GM21528 (cell line): Measurements from ENCODE around the gene IQCN.

Experiments used
- ATAC-seq: cut with Tn5 transposase; IDR thresholded peaks from one replicate; pipeline ENCODE4 v1.9.1; 2021; ENCODE audit warnings: mild to moderate bottlenecking, moderate library complexity; ENCODE audit not compliant: unreplicated experiment, low FRiP score

The IQCN gene

DNA sequence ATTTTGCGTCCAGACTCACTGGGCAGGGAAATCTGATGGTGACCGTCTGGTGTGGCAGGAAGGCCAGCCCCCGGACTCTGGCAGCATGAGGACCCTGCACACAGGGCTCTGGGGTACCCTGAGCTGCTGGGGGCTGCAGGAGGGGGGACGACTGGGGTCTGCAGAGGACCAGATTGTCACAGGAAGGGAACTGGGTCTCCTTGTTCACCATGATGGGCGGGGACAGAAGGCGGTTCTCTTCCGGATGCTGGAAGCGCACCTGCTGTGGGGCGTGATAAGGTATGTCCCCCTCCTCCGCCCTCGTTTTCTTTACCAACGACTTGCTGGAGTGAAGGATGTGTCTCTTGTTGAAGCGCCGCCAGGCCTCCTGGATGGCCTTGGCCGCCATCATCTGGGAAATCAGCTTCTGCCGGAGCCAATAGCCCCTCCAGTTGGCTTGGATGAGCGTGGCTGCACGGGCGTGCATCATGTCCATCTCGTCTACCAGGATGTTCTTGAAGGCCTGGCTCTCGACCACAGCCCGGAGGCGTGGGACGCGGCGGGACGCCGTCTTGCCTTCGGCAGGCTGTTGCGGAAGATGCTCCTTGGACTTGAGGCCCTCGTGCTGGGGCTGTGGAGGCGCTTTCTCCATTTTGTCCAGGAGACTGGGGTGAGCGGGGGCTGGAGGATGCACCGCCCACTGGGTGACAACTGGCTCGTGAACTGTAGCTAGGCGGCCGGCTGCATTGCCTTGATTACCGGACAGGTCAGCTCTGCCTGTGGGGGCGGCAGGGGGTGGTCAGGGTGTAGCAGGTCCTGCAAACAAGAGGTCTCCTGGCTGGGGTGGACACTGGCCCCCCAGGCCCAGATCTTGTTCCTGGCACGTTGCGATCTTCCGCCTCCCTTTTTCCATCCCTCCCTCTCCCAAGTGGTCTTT is 7.2 kb downstream of the IQCN start:
- no peak for ATAC-seq

DNA sequence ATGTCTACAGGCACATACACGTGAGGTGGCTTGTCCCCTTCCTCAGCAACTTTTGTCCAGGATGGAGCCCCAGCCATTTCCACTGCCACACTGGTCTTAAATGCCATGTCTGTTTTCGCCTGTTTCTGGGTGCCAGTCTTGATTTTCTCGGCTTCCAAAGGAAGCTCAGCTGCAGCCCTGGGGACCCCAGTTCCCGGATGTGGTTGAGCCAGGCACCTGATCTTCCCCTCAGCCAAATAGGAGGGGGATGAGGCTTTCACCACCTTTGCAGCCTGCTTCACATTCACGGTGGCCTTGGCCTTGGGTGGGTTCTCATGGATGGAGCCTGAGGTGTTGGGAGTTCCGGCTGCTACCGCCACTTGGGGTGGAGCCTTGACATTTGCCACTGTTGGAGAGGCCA is 8.7 kb downstream of the IQCN start:
- no peak for ATAC-seq

DNA sequence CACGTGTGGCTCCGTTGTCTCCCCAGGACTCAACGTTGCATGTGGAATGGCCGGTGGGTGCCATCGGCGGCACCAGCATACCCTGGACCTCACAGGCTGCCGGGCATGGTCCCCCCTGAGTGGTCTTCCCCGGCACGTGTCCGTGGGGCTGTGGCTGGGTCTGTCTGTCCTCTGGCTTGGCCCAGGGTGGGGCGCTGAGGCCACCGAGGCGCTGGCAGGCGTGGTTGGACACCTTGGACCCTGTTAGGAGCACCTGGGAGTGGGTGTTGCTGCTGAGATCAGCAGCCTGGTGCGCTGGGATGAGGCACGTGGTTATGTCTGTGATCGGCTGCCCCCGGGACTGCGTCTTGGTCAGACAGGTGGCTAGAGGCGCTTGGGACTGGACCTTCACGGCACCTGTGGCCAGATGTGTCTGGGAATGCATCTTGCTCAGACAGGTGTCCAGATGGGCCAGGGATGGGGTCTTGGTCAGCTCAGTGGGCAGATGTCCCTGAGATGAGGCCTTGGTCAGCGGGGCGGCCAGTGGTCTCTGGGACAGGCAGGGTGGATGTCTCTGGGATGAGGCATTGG is 9.2 kb downstream of the IQCN start:
- ATAC-seq: no peak

DNA sequence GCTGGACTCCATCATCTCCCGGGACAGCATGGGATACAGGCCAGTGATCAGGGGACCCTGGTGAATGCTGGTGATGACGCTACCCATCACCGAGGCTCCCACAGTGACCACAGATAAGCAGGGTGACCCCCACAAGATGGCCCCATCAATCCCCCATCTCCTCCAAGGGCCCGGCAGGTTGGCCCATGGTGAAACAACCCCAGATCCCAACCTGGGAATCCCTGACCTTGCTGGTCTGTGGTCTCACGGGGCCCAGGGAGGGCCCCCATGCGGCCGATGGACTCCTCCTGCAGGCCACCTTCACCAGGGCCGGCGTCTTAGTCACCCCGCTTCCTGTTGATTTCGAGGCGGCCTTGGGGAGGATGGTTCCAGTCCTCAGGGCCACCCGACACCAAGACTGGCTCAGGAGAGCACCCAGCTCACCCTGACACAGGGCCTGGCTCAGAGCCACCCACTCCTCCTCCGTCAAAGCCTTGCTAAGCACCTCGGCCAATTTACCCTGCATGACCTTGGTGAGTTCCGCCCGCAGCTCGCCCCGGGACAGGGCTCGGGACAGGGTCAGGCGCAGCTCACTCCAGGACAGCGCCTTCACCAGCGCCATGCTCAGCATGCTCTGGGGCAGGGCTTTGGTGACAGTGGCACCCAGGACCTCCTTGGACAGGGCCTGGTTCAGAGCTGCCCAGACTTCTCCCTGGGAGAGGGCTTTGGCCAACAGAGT is 10.0 kb downstream of the IQCN start:
- ATAC-seq: no peak

DNA sequence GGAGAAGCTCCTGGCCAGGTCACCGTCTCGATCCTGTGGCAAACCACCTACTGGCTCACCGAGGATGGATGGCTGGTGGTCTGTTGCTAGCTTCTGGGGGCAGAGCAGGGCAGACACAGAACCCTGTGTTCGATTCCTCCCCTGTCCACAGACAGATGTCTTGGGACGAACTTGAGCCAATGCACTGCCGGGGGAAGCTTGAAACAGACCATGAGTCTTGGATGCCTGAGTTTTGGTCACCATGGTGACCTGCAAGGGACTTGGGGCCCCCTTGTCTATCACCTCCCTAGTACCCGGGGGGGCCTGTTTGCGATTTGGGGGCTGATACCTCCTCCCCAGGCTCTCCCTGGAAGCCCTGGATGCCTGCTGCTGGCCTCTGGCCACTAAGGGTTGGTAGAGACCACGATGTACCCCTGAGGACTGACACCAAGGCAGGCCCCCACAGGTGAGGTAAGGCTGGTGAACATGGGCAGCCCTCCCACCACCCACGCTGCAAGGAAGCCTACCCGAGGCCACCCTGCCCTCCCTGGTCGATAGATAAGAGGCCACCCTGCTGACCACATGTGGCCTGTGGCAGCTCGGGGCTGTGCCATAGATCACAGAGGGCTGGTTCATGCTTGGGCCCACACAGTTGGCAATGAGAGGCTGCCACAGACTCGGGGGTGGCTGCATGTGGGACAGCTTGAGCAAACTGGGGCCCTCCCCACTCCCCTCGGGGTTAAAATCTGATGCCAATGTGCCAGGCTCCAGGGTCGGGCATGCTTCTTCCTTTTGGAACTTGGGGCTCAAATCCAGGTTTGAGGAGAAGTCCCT is 10.7 kb downstream of the IQCN start:
- no peak for ATAC-seq

DNA sequence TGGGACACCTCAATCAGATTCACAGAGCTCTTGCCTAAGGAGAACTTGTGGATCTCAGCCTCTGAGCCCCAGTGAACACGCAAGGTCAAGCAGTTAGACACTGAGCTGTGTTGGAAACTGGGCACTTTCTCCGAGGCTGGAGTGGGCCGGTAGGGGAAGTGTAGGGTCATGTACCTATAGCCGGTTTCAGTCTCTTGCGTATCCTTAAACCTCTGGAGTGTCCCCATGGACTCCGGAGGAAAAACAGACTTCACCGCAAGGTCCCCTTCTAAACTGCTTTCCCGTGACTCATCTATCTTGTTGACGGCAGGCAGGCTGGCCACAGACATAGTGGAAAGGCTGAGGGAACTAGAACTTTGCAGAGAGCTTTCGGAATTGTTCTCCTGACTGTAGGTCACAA is 11.3 kb downstream of the IQCN start:
- no peak for ATAC-seq

DNA sequence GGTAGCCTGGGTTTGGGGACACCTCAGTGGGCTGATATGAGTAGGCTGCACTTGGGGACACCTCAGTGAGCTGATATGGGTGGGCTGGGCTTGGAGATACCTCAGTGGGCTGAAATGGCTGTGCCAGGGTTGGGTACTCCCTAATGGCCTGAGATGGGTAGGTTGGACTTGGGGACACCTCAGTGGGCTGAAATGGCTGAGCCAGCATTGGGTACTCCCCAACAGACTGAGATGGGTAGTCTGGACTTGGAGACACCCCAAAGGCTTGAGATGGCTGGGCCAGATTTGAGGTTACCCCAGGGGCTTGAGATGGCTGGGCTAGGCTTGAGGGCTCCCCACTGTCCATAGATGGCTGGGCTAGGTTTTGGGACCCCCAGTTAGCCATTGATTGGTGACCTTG is 12.1 kb downstream of the IQCN start:
- ATAC-seq: no peak

DNA sequence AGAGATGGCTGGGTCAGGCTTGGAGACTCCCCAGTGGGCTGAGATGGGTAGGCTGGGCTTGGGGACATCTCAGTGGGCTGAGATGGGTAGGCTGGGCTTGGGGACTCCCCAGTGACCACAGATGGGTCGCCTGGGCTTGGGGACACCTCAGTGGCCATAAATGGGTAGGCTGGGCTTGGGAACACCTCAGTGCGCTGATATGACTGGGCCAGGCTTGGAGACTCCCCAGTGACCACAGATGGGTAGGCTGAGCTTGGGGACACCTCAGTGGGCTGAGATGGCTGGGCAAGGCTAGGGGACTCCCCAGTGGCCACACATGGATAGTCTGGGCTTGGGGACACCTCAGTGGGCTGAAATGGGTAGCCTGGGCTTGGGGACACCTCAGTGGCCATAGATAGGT is 12.8 kb downstream of the IQCN start:
- no peak for ATAC-seq

DNA sequence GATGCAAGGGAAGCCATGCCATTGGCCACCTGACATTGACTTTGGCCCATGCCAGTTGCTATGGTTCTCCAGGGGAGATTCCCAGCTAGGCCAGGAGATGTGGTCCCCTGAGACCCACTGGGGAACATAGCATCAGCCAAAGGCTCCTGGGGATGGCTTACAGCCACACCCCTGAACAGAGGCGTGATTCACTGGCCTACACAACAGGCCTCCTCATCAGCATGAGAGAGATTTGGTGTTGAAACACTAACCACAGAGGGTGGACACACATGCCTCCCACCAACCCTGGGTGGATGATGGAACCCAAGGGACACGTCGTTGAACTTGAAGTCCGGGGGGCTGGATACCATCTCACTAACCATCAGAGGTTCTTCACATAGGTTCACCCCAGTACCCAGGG is 14.4 kb downstream of the IQCN start:
- no peak for ATAC-seq

DNA sequence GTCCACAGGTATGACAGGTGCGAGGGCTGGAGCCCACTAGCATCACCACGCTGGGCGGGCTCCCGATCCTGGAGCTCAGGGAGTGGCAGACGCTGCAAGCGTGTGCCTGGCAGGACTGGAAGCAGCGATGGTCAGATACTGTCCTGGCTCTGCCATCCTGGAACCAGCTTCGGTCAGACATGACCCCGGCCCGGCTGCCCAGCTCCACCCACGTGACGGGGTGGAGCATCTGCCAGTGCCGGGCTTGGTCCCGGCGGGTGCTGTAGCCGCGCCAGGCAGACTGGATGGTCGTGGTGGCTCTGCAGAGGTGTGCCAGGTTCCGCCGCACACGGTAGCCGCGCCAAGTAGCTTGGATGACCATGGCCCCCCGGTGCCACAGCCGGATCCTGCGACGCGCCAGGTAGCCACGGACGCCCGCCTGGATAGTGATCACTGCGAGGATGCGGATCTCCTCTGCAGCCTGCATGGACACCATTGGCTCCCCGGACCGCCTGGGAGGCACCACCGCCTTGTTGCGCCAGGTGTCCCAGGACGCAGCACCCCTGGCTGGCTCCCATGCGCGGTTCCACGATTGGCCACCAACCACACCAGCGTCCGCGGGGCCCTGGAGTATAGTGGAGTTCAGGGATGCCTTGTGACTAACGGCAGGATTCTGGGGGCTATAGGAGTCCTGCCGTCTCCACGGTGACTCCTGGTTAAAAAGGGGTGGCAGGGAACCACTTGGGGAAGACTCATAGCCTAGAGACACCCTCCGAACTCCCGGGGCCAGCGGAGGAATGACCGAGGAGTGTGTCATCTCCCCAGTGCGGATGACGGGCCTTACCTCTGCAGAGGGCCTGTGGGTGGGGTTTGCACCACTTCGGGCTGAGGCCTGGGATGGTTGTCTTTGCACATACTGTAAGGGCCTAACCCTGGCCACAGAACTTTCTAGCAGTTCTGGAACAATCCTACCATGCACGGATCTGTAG is 16.5 kb downstream of the IQCN start:
- ATAC-seq: no peak

DNA sequence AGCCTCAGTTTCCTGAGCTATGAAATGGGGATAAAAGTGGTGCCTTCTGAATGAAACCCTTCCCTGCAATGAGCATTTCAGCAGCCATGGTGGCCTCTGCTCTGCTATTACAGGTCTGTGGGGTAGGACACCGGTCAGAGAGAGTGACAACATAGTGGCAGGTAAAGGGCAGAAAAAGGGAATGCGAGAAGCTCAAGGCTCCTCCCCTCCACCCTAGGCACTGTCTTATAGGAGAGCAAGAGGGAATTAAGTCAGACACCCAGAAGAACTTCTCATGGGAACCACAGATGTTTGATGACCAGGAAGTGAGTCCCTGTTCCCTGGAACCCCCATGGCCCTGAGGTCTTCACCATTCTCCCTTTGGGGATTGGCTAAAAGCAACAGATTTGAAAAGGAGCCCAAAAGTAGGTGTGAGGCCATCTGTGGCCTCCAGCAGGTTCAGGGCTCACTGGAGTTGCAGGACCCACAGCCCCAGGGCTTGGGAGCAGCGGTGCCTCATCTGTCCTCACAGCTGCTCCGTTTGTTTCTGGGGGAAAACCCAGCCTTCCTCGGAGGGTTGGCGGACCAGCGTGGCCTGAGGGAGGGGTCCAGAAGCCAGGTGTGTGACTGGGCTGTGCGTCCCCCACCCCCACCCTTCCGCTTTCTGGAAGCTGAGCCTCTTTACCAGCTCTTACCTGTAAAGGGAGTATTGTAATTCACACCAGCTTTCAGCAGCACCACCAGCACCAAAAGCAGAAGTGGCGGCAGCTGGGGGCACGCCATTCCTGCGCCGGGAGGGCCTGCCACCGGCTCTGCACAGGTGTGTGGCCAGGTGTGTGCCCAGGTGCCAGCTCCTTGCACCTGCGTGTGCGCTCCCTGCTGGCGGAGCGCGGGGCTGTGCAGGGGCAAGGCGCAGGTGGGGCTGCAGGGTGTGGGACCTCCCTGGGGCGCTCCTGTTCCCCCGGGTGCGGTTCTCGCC is 19.4 kb downstream of the IQCN start:
- no peak for ATAC-seq

DNA sequence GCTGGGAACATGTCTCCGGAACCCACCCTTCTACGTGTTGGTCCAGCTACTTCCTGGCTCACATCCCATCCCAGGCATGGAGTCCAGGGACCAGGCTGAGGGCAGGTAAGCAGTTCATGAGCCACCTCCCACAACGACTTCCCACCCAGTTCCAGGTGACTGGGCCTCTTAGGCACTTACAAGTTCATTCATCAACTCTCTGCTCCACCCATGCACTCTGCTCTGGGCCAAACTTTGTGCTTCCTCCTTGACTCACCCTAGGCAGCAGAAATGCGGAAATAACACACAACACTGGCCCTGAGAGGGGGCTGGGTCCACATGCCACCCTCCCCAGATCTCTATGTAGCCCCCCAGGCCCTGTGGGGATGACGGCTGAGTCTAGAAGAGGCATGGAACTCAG is 20.5 kb downstream of the IQCN start:
- no peak for ATAC-seq

DNA sequence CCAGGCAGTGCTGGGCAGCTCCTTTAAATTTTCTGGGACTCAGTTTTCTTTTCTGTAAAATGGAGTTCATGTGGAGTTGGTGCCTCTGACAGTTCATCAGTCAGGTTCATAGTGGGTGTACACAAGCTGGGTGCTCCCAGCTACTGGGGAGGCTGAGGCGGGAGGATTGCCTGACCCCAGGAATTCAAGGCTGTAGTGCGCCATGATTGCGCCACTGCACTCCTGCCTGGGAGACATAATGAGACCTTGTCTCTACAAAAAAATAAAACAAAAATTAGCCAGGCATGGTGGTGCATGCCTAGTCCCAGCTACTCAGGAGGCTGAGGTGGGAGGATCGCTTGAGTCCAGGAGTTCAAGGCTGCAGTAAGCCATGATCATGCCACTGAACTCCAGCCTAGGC is 21.1 kb downstream of the IQCN start:
- ATAC-seq: no peak

DNA sequence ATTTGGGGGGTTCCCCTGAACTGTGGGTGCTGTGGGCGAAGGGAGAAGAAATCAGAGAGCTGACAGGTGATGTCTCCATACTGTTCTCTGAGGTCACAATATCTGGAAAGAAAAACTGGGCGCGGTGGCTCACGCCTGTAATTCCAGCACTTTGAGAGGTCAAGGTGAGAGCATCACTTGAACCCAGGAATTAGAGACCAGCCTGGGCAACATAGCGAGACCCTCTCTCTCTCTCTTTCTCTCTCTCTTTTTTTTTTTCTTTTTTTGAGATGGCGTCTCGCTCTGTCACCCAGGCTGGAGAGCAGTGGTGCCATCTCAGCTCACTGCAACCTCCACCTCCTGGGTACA is 21.9 kb downstream of the IQCN start:
- ATAC-seq: no peak

DNA sequence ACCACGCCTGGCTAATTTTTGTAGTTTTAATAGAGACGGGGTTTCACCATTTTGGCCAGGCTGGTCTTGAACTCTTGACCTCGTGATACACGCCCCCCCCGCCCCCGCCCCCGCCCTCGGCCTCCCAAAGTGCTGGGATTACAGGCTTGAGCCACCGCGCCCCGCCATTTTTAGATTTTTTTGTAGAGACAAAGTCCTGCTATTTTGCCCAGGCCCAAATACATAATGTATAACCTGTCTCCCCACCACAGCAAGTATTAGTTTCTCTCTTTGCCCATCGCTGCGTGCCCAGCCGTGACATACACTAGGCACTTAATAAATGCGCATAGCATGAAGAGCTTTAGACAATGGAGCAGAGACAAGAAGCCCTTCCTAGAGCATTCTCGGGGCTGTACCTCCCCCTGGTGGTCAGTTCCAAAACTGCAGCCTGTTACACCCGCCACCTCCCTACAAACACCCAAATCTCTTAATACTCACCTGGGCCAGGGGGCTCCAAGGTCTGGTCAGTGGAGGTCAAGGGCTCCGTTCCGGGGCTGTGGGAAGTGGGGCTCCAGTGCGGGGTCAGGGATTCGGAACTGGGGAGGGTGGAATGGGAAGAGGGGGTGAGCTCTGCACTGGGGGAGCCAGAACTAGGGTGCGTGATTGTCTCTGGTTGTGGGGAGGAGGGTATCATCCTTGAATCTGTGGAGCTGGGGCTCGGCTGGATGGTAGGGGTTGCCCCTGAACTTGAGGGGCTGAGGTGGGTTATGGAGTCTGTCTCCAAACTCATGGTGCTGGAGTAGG is 22.5 kb downstream of the IQCN start:
- ATAC-seq: no peak

DNA sequence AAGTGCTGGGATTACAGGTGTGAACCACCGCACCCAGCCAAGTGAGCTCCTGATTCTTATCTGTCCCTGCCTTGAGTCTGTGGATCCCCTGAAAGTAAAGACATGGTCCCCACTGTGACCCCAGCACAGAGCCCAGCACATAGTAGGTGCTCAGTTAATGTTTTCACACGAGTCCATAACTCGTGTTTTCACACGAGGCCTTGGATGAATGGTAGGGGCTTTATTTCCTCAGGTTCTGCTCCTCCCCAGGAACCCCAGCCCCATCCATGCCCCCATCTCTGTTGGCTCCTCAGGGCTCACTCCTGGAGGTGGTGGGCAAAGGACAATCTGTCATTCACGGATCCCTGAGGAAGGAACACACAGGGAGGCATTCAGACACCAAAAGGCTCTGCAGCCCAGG is 24.4 kb downstream of the IQCN start:
- no peak for ATAC-seq

DNA sequence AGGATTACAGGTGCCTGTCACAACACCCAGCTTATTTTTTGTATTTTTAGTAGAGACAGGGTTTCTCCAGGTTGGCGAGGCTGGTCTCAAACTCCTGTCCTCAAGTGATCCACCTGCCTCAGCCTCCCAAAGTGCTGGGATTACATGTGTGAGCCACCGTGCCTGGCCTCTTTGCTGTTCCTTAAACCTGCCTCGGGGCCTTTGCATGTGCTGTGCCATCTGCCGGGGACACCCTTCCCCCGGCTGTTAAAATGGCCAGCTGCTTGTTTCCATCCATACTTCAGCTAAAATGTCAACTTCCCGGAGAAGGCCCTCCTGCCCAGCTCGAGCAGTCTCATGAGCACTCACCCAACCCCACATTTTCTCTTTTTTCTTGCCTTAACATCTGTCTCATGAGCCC is 29.0 kb downstream of the IQCN start:
- no peak for ATAC-seq

DNA sequence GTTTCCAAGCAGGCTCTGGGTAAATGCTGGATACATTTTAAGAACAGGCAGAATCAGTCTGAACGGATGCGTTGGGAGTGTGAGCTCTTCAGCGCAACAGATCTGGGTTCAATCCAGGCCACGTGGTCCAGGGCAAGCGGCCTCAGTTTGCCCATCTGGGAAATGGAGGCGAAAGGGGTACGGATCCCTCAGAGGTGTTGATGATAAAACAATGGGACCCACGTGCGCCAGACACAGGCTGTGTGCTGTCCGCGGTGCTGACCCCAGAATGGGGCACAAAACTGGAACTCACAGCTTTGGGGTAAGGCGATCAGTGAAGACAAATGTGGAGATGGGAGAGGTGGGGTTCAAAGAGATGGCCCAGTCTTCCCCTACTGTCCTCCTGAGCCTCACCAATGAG is 34.9 kb downstream of the IQCN start:
- no peak for ATAC-seq
